Common myeloid progenitor, CD34-positive (primary cell): ENCODE data around the gene ANKRD28.

Experiments
- CTCF ChIA-PET: fragments of 350-600 bp; sonication (Branson Sonifier 250); formaldehyde crosslinking; loops from one replicate; lab custom pipeline; 2021; ENCODE audit warnings: antibody characterized with exemption; lab: Charles Lee
- POLR2A ChIA-PET: fragments of 350-600 bp; sonication (Branson Sonifier 250); formaldehyde crosslinking; loops from one replicate; lab custom pipeline; 2021; ENCODE audit warnings: antibody characterized with exemption; lab: Charles Lee
- DNase-seq, 3 donors: peaks; one replicate each; pipeline versions ENCODE4 v3.0.0 to v3.0.0-alpha.2; 2013
- H3K27ac ChIP-seq, 2 experiments: 1 replicate in 1 of 2; 2 replicates in 1 of 2; pipeline ENCODE4 v1.7.0; 2013; ENCODE audit warnings: inconsistent platforms in 2 of 2, low read length in 2 of 2, mild to moderate bottlenecking in 2 of 2, low read depth in 1 of 2, moderate library complexity in 1 of 2; ENCODE audit not compliant: severe bottlenecking in 2 of 2, insufficient read depth in 1 of 2, poor library complexity in 1 of 2
- H3K27me3 ChIP-seq, 5 experiments: replicated peaks in 2 of 5; 1 replicate in 3 of 5; 2 replicates in 2 of 5; pipeline versions ENCODE4 v1.6.1 to v1.7.0; 2013; ENCODE audit warnings: low read length in 4 of 5, mild to moderate bottlenecking in 2 of 5, moderate library complexity in 2 of 5, inconsistent platforms in 1 of 5; ENCODE audit not compliant: insufficient read depth in 5 of 5, control insufficient read depth in 4 of 5
- H3K36me3 ChIP-seq, 4 experiments: 1 replicate in 2 of 4; 2 replicates in 2 of 4; pipeline versions ENCODE4 v1.6.1 to v1.7.0; 2013; ENCODE audit warnings: low read length in 3 of 4, control low read depth in 1 of 4, mild to moderate bottlenecking in 1 of 4; ENCODE audit not compliant: control insufficient read depth in 4 of 4, insufficient read depth in 4 of 4
- H3K4me1 ChIP-seq, 4 experiments: 1 replicate in 3 of 4; 2 replicates in 1 of 4; pipeline versions ENCODE4 v1.6.1 to v1.7.1; 2013; ENCODE audit warnings: low read length in 3 of 4, mild to moderate bottlenecking in 3 of 4, control low read depth in 1 of 4, inconsistent platforms in 1 of 4, moderate library complexity in 1 of 4; ENCODE audit not compliant: control insufficient read depth in 4 of 4, insufficient read depth in 4 of 4; ENCODE audit errors: control extremely low read depth in 1 of 4
- H3K4me3 ChIP-seq, 7 experiments: 1 replicate in 4 of 7; 2 replicates in 3 of 7; pipeline versions ENCODE4 v1.5.1 to v1.7.0; 2013; ENCODE audit warnings: mild to moderate bottlenecking in 7 of 7, low read length in 6 of 7, moderate library complexity in 6 of 7, inconsistent platforms in 2 of 7, low read depth in 2 of 7, control low read depth in 1 of 7; ENCODE audit not compliant: insufficient read depth in 4 of 7, control insufficient read depth in 1 of 7; ENCODE audit errors: extremely low read depth in 1 of 7
- H3K9me3 ChIP-seq, 5 experiments: 1 replicate in 4 of 5; 2 replicates in 1 of 5; pipeline versions ENCODE4 v1.6.1 to v1.7.1; 2013; ENCODE audit warnings: low read length in 4 of 5, mild to moderate bottlenecking in 2 of 5, inconsistent platforms in 1 of 5, low read depth in 1 of 5, moderate library complexity in 1 of 5; ENCODE audit not compliant: control insufficient read depth in 4 of 5, insufficient read depth in 2 of 5; ENCODE audit errors: control extremely low read depth in 1 of 5
- WGBS: methylation state at CpG from one replicate; pipeline ENCODE4 v1.1.5; 2013; ENCODE audit not compliant: insufficient coverage; 5-methylcytosine and 5-hydroxymethylcytosine counted together

ANKRD28 gene

GRCh38 chr3:15800327-15800726 lies 2.5 kb upstream of the ANKRD28 start:
- H3K36me3 ChIP-seq, result peaks cover 0 to 4% (median 0%) of the 10 kb centered on the region in 4 experiments
- H3K4me1 ChIP-seq, result peaks cover 31 to 68% (median 54%) of the 10 kb centered on the region in 4 experiments
- ChIA-PET POLR2A (interaction anchor here (0.7 kb wide), 1 partner anchor 39 kb away, joined by 4 read pairs; no protein-coding TSS in a partner anchor), CTCF (interaction anchor here (1.8 to 6.8 kb wide), 2 partner anchors 12 to 25 kb away, joined by 5 to 54 read pairs; no protein-coding TSS in a partner anchor)
- H3K9me3 ChIP-seq, result no peaks in the 10 kb centered on the region
- peak overlapping the region; percentile 55 to 100 for H3K27ac ChIP-seq
- DNase-seq, result no peak
- H3K4me3 ChIP-seq, result peak overlapping the region in 4 of 7 experiments; percentile 3 to 39 (median 22)
- no peaks in the 10 kb centered on the region for H3K27me3 ChIP-seq

GRCh38 chr3:15798533-15799245 lies 910 bp upstream of the ANKRD28 start:
- WGBS, result no CpG with 5 or more reads among the region's 2 CpGs
- H3K9me3 ChIP-seq, result no peaks in the 10 kb centered on the region
- ChIA-PET CTCF (interaction anchor here (0.6 to 6.8 kb wide), 5 partner anchors 8 to 15 kb away, joined by 3 to 54 read pairs (median 8); no protein-coding TSS in a partner anchor), POLR2A (interaction anchor here (0.7 kb wide), 1 partner anchor 13 kb away, joined by 3 read pairs; no protein-coding TSS in a partner anchor)
- H3K4me1 ChIP-seq, result peaks cover 31 to 70% (median 46%) of the 10 kb centered on the region in 4 experiments
- DNase-seq, result no peak
- H3K27ac ChIP-seq, result peak overlapping the region; percentile 100
- peaks cover 0 to 12% (median 4%) of the 10 kb centered on the region in 4 experiments for H3K36me3 ChIP-seq
- H3K4me3 ChIP-seq, result peak overlapping the region in 4 of 7 experiments; percentile 39 to 82 (median 60)
- H3K27me3 ChIP-seq, result no peaks in the 10 kb centered on the region

GRCh38 chr3:15796771-15797641 lies 773 bp downstream of the ANKRD28 start:
- CTCF ChIA-PET, result interaction anchor here (0.7 to 6.8 kb wide), 13 partner anchors 9 to 592 kb away, joined by 3 to 54 read pairs (median 5); no protein-coding TSS in a partner anchor
- H3K4me1 ChIP-seq, result peaks cover 25 to 63% (median 47%) of the 10 kb centered on the region in 4 experiments
- no CpG with 5 or more reads among the region's 5 CpGs for WGBS

GRCh38 chr3:15796331-15796730 lies 1.4 kb downstream of the ANKRD28 start:
- ChIA-PET POLR2A (interaction anchor here (0.6 to 1.8 kb wide), 2 partner anchors 9 to 17 kb away, joined by 3 to 8 read pairs; no protein-coding TSS in a partner anchor), CTCF (interaction anchor here (1.1 to 6.8 kb wide), 9 partner anchors 8 to 166 kb away, joined by 3 to 54 read pairs (median 6); no protein-coding TSS in a partner anchor)
- DNase-seq, result no peak
- Histone ChIP-seq H3K36me3 (peaks cover 10 to 29% (median 20%) of the 10 kb centered on the region in 4 experiments), H3K4me1 (peaks cover 18 to 56% (median 40%) of the 10 kb centered on the region in 4 experiments), H3K9me3 (peaks cover 0 to 2% (median 0%) of the 10 kb centered on the region in 5 experiments), H3K4me3 (peak overlapping the region in 6 of 7 experiments; percentile 71 to 100 (median 85)), H3K27ac (peak overlapping the region; percentile 100), H3K27me3 (no peaks in the 10 kb centered on the region)
- no CpG with 5 or more reads among the region's 2 CpGs for WGBS

More at GRCh38 chr3:15796771-15797641, 773 bp downstream of the ANKRD28 start:
- H3K36me3 ChIP-seq, result peaks cover 6 to 22% (median 14%) of the 10 kb centered on the region in 4 experiments
- no peaks in the 10 kb centered on the region for H3K27me3 ChIP-seq
- POLR2A ChIA-PET, result interaction anchor here (0.6 to 1.8 kb wide), 4 partner anchors 8 to 941 kb away, joined by 3 to 8 read pairs (median 4); no protein-coding TSS in a partner anchor
- DNase-seq, result peak in 2 of 3 donors; percentile 44 to 62
- H3K9me3 ChIP-seq, result no peaks in the 10 kb centered on the region
- H3K27ac ChIP-seq, result peak overlapping the region; percentile 100
- H3K4me3 ChIP-seq, result peak overlapping the region; percentile 26 to 100 (median 83)

- no CpG with 5 or more reads among the region's 4 CpGs for WGBS
- Histone ChIP-seq H3K4me3 (peak overlapping the region in 6 of 7 experiments; percentile 71 to 100 (median 85)), H3K27ac (peak overlapping the region; percentile 100), H3K4me1 (peaks cover 14 to 51% (median 36%) of the 10 kb centered on the region in 4 experiments), H3K9me3 (peaks cover 0 to 7% (median 0%) of the 10 kb centered on the region in 5 experiments), H3K36me3 (peaks cover 10 to 35% (median 22%) of the 10 kb centered on the region in 4 experiments), H3K27me3 (no peaks in the 10 kb centered on the region)
- ChIA-PET CTCF (interaction anchor here (2.0 to 3.0 kb wide), 2 partner anchors 11 to 36 kb away, joined by 5 to 38 read pairs; no protein-coding TSS in a partner anchor), POLR2A (interaction anchor here (1.8 kb wide), 1 partner anchor 10 kb away, joined by 8 read pairs; no protein-coding TSS in a partner anchor)
- peak in 2 of 3 donors; percentile 82 to 83 for DNase-seq
Measured at GRCh38 chr3:15795651-15796308, 2.0 kb downstream of the ANKRD28 start.
